HEK293T (cell line): ENCODE measurements around the gene DYNC1I1.

Source experiments
- TARDBP ChIP-seq: fragments of 450-650 bp; IDR thresholded peaks from 2 replicates; pipeline ENCODE4 v1.6.1; 2016
- ZNF384 ChIP-seq: fragments of 450-650 bp; IDR thresholded peaks from 2 replicates; pipeline ENCODE4 v1.6.1; 2016

DNA sequence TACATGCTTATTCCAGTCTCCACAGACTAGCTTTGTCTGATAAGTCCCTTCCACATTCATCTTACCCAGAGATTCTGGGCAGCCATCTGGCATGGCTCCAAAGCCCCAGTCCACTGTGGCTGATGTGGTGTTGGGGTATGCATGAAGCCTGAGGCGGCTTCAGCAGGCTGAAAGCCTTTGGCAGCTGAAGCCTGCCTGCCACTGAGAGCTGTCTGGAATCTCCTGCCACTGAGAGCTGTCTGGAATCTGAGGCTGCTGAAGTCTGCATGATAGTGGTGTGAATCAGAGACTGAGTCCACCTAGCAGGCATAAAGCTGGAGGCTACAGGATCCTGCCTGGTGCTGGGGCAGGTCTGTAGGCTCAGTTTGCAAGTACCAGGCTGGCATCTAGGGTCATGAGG, 87.1 kb downstream of the DYNC1I1 start:
- TF ChIP-seq ZNF384: no peak
- TF ChIP-seq TARDBP: no peak
